NCI-H2107 treated with DMSO at 0.1 percent for 48 hours (cell line): ENCODE data around the gene TMEM167B.
A peak's percentile ranks its signal among the peaks of the same experiment; 100 is the strongest.

Experiments used
- DNase-seq: peaks from one replicate; lab custom pipeline; 2025; ENCODE audit not compliant: unreplicated experiment; lab: John Stamatoyannopoulos, UW

Gene TMEM167B

GRCh38 chr1:109080441-109081082 lies 10.0 kb upstream of the TMEM167B start:
- DNase-seq: no peak

GRCh38 chr1:109083501-109083900 lies 7.1 kb upstream of the TMEM167B start:
- DNase-seq: no peak

DNA sequence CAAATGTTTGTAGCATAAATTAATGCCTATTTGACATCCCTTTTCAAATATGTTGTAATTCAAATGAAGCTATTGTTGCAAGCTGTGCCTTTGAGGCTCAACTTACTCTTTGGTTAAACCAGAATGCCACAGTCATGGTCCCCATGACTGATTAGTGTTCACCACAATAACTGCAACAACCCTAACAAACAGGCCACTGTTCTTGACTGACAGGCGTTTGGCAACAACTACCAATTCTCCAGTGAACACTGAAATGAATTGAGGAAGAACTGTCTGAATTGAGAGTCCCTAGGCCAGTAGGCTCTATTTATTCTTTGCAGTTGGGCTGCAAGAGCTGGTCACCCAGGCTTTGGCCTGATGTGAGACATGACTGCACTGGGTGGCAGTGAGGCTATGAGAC lies 6.6 kb upstream of the TMEM167B start:
- no peak for DNase-seq

DNA sequence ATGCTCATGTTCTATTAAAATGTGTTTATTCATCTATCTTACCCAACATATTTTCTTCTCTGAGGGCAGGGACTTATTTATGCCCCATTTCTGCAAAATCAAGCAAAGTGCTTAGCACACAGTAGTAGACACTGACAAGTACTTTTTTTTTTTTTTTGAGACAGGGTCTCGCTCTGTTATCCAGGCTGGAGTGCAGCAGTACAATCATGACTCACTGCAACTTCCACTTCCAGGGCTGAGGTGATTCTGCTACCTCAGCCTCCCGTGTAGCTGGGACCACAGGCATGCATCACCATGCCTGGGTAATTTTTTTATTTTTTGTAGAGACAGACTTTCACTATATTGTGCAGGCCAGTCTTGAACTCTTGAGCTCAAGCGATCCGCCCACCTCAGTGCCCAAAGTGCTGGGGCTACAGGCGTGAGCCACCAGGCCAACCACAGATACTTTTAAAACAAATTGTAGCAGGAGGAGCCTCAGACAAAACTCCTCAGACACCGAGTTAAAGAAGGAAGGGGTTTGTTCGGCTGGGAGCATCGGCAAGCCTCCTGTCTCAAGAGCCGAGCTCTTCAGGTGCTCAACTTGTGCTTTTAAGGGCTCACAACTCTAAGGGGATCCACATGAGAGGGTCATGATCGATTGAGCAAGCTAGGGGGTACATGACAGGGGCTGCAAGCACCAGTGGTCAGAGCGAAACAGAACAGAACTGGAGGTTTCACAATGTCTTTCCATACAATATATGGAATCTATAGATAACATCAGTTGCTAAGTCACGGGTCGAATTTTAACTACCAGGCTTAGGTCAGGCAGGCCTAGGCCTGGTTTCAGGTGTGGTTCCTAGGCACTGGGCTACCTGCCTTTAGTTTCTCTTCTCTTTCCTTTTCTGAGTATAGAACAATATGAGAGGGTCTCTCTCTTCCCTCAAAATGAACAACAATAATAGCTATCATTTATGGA lies 5.7 kb upstream of the TMEM167B start:
- DNase-seq: no peak

GRCh38 chr1:109089242-109090015 lies 1.1 kb upstream of the TMEM167B start:
- peak; percentile 68 for DNase-seq

- peak; percentile 34 for DNase-seq
These were observed 694 bp downstream of the TMEM167B start for GRCh38 chr1:109091078-109091838.

DNA sequence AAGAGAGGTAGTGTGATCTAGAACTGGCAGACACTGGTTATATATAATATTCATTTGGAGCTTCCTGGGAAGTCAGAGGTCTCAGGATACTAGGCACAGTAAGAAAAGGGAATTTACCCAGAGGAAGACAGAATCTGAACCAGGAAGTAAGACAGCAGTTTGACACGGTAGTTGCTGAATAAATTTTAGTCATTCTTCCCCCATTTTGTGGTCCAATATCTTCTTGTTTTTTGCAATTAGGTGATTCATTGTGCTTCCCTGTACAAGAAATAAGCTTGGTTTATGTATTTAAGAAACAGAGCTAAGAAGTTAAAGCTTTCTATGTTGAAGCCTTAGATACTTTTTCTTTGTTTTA lies 1.3 kb downstream of the TMEM167B start:
- DNase-seq: no peak

DNA sequence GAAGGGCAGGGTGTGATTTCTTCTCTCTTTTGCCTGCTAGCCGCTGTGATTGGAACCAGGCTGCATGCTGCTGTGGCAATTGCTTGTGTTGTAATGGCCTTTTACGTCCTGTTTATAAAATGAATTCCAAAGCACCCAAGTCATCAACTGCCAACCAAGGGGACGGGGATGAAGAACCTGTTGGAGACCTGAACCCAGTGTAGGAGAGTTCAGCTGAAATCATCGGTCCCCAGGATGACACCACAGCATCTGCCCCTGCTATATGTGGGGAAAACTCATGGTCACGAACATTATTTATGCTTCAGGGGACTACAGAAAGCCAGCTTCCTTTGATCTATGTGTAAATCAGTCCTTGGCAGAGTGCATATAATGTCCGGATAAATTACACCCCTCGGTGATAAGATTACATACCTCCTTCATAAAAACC lies 3.8 kb downstream of the TMEM167B start:
- no peak for DNase-seq

GRCh38 chr1:109094871-109095270 lies 4.3 kb downstream of the TMEM167B start:
- no peak for DNase-seq

DNA sequence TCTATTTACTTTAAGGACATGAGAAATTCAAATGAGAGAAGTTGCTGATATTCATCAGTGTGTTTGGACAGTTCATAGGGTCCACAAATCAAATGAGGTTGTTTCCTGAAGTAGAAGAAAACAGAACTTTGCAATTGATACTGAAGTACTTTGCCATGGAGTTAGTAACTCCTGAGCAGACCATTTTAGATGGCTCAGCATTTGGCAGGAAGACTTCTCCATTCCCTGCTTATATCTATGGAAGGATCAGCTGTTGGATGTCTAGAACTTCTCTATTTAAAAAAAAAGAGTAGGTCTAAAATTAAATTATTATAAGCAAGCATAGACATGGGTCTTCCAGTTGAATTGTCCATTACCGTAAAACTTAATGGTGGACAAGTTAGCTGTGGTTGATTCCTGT lies 5.1 kb downstream of the TMEM167B start:
- no peak for DNase-seq

GRCh38 chr1:109096120-109096519 lies 5.6 kb downstream of the TMEM167B start:
- no peak for DNase-seq

DNA sequence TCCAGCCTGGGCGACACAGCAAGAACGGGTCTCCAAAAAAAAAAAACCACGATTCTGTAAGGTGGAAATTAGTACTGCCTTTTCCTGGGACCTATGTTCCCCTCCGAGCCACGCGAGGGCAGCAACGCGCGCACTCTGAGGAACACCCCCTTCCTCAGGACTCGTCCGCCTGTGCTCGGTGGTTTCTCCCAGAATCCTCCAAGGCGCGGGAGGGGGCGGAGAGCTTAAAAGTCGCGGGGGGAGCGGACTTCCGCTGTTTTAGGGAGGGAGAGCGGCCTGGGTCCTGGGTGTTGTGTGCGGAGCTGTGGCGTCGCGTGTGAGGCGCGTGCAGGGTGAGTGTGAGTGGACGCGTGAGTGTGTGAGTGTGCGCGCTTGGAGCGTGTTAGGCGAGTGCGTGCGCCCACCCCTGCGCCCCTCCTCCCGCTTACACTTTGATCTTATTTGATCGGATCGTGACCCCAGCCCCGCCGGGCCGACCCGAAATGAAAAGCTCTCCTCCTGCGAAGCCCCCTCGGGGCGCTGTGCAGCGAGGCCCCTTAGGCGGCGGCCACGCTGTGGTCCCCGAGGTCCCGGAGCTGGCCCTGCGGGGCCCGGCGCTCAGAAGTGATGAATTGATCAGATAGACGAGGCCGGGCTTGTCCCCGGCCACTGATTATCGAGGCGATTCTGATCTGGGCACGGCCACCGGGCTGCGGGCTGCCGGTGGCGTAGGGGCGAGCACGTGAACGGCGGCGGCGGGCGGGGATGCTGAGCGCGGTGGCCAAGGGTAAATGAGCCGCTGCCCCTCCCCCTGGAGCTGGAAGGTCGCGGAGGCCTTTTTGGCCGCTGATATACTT lies 9.6 kb downstream of the TMEM167B start:
- DNase-seq: peak; percentile 94

DNA sequence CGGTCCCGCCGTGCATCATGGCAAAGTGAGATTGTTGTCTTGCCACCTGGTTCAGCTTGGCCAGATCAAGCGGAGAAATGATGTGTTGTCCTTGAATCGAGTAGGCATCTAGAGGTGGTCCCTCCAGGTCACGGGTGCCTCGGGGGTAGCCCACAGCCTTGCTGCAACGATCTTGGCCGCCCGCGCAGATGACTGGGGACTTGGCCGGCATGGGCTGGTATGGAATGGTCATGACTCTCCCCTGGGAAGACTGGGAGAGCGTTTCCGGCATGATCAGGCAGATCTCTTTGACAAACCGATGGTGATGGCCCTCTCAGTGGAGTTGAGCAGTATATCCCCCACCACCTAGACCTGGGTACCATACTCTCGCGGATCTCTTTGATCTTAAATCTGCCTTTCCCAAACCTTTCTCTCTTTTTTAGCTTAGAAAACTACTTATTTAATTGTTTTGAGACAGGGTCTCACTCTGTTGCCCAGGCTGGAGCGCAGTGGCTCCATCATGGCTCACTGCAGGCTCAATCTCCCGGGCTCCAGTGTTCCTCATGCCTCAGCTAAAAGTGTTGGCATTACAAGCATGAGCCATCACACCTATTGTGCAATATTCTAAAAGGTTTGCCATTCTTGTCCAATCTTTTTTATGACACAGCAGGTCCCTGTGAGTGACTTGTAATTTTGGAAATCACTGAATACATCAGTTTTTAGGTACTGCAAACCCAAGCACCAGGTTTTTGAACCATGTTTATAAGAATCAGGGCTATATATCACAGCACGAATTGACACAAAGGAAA lies 14.0 kb downstream of the TMEM167B start:
- DNase-seq: no peak

- no peak for DNase-seq
These were observed 15.3 kb downstream of the TMEM167B start for GRCh38 chr1:109105881-109106280.

- no peak for DNase-seq
These were observed 17.2 kb downstream of the TMEM167B start for GRCh38 chr1:109107785-109108184.

- DNase-seq: no peak
These were observed 19.3 kb downstream of the TMEM167B start for GRCh38 chr1:109109906-109110305.

GRCh38 chr1:109111386-109112055 lies 21.0 kb downstream of the TMEM167B start:
- no peak for DNase-seq

DNA sequence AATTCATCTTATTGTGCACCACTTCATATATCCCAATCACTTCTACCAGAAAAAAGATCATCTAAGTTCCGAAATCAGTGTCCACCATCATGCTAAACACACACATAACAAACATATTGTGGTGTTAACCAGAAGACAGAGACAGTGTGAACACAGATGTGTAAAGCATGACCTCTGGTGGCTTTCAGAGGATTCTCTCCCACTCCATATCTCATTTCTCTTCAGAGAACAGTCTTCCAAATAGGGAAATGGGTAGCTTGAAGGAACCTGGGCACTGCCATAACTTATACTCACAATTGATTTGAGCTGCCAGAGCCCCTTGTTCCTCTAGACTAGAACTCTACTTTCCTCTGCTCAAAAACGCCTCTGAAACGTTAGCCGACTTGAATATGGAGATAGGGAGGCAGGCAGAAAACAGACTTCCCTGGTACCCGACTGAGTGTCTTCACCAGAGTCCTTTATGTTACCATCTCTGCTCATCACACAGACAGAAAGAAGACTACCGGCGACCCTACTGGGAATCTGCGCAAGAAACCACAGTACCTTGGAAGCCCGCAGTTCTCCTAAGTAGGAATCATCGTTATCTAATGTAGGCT lies 21.6 kb downstream of the TMEM167B start:
- DNase-seq: no peak
